GM08714 (cell line): ENCODE measurements around the gene ASS1.

Experiments
- H3K4me3 ChIP-seq: fragments of 200-500 bp; sonication (Bioruptor generic); 2 replicates; pipeline ENCODE4 v1.5.1; 2014; ENCODE audit warnings: mild to moderate bottlenecking, low read length, inconsistent platforms
- ZNF274 ChIP-seq: IDR thresholded peaks from 2 replicates; pipeline ENCODE4 v1.6.1; 2012; ENCODE audit warnings: mild to moderate bottlenecking, low read depth, low read length

ASS1 gene

GRCh38 chr9:130535818-130536521 lies 91.2 kb downstream of the ASS1 start:
- no peak overlapping the region for H3K4me3 ChIP-seq
- no peak for TF ChIP-seq ZNF274

DNA sequence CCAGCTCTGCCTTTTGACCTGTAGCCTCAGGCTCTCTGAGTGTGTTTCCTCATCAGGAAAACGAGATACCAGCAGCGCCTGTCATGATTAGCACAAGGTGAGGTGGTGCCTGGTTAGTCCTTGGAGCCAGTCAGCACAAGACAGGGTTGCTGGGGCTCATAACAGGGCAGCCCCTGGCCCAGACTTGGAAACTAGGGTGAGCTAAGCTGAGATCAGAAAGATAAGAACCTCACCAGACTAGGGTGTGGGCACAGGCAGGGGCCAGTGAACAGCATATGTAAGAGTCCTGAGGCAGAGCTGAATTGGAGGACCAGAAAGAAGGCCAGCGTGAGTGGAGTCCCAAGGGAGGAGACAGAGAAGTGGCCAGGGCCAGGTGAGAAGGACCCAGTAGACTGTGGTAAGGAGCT lies 91.9 kb downstream of the ASS1 start:
- TF ChIP-seq ZNF274, result no peak

DNA sequence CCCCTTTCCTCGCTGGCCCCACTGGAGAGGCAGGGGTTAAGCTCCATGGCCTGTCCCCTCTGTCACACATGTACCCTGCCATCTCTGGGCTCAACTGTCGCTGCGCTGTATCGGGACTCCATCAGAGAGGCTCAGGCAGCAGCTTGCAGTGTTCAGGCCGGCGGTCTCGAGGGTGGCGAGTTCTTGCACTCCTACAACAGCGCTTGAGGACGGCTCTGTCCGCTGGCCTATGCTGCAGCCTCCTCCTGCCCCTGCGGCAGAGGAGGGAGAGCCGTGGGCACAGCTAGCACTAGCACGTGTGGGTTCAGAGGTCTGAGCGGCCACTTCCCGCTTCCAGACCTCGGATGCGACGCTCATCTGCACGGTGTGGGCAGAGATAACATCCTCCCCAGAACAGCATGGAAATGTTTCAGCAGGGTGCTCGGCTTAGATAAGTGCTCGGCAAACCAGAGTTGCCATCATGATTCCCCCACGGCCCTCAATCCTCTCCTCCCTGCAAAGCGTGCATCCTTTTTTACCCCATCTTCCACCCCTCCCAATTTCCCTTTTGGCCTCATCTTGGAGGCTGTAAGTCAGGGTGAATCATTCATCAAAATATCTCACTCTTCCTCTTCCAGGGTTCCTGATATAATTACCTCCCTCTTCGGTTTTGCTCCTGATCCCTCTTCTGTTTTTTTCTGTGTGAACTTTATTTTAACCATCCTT lies 92.7 kb downstream of the ASS1 start:
- no peak overlapping the region for H3K4me3 ChIP-seq
- TF ChIP-seq ZNF274, result no peak

More for the DNA sequence above, 91.9 kb downstream of the ASS1 start:
- no peak overlapping the region for H3K4me3 ChIP-seq

GRCh38 chr9:130539420-130540223 lies 94.9 kb downstream of the ASS1 start:
- TF ChIP-seq ZNF274, result no peak
- H3K4me3 ChIP-seq, result no peak overlapping the region

DNA sequence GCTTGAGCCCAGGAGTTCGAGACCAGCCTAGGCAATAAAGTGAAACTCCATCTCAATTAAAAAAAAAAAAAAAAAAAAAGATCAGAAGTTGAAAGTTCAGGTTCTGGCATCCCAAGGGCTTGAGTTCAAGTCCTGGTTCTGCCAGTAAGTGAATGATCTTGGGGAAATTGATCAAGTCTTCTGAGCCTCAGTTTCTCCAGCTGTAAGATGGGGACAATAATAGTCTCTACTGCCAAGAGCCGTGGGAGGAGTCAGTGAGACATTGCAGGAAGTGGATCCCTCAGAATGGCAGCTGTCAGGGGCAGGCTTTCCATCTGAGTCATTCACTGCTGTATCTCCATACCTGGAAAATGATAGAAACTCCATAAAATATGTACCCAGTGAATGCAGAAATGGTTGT lies 96.8 kb downstream of the ASS1 start:
- H3K4me3 ChIP-seq, result no peak overlapping the region
- no peak for TF ChIP-seq ZNF274

DNA sequence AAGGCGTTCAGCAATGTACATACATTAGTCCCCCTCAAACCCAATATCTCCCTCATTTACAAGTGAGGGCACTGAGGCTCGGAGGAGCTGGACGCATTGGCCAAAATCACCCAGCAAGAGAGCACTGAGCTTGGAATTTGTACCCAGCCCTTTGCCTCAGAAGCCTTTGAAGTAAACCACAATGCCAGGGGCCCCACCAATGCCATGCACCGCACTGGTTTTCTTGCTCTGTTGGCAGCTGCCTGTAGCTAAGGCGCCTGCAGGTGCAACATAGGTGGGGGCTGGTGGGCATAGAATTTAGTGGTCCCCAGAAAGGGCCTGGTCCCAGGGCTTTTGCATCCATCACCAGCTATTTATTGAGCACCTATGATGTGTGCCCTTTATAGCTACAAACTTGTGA lies 97.3 kb downstream of the ASS1 start:
- no peak for TF ChIP-seq ZNF274

GRCh38 chr9:130542457-130543228 lies 97.9 kb downstream of the ASS1 start:
- H3K4me3 ChIP-seq, result no peak overlapping the region
- TF ChIP-seq ZNF274, result no peak

More for the DNA sequence above, 97.3 kb downstream of the ASS1 start:
- no peak overlapping the region for H3K4me3 ChIP-seq

DNA sequence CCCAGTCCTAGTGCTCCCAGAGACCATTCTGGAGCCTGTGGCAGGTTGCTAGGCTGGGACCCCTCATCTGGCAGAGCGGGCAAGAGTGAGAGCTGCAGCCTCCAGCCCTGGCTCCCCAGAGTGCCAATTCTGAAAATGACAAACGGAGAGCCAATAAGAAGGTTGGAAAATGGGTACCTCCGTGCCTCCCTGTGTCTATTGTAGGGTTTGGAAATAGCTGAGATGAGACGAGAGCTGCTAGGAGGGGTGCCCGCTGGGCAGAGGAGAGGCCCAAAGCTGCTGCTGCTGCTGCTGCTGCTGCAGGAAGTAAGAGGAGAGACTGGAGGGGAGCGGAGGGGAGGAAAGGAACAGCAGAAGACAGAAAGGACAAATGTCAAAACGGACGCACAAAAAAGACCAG lies 98.6 kb downstream of the ASS1 start:
- no peak overlapping the region for H3K4me3 ChIP-seq
- no peak for TF ChIP-seq ZNF274

- H3K4me3 ChIP-seq, result no peak overlapping the region
- TF ChIP-seq ZNF274, result no peak
These were observed 99.1 kb downstream of the ASS1 start for GRCh38 chr9:130543859-130544258.

DNA sequence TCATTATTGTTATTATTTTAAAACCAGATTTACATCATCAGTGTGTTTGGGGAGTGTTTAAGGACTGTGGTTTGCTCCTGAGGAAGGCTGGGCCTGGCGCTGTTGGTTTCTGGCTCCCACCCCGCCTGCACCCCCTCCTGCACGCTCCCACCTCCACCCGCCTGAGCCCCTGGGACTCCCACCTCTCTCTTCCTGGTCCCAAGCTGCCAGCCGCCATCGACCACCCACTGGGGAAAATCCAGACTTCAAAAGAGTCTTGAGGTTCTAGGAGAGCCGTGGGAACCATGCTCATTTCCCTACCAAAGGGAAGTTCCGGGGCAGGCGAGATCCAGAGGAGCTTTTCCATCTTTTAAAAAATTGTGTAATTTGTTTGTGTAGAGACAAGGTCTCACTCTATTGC lies 99.6 kb downstream of the ASS1 start:
- H3K4me3 ChIP-seq, result no peak overlapping the region
- TF ChIP-seq ZNF274, result no peak

GRCh38 chr9:130548103-130548502 lies 103.3 kb downstream of the ASS1 start:
- H3K4me3 ChIP-seq, result no peak overlapping the region
- TF ChIP-seq ZNF274, result no peak

DNA sequence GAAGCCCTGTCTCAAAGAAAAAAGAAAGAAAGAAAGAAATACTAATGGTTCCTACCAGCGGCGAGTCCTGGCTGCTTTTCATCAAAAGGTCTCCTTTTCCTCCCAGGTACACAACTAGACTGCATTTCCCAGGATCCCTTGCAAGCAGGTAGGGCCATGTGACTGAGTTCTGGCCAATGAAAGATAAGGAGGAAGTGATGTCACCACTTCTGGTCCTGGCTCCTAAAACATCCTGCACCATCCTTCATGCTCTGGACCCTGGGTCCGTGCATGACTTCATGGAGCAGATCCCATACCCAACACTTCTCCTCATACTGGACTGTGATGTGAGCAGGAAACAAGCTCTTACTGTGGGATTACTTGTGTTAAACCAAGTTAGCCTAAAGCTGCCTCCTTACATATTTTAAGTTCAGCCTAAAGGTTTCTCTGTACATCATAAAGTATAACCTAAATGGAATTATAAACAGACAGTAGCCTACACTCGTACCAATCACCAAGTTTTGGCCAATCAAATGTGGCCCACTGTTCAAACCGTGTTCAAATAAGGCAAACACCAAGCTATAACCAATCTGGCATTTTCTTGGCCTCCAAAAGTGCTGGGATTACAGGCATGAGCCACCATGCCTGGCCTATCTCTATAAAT lies 104.5 kb downstream of the ASS1 start:
- no peak overlapping the region for H3K4me3 ChIP-seq
- no peak for TF ChIP-seq ZNF274
